ENCODE results near the gene SORCS2.
"Not testable (repeated sequence)": the region's sequence is repeated elsewhere in the genome, so short reads cannot be mapped to it uniquely, and the experiment has no call there.

Gene SORCS2

DNA sequence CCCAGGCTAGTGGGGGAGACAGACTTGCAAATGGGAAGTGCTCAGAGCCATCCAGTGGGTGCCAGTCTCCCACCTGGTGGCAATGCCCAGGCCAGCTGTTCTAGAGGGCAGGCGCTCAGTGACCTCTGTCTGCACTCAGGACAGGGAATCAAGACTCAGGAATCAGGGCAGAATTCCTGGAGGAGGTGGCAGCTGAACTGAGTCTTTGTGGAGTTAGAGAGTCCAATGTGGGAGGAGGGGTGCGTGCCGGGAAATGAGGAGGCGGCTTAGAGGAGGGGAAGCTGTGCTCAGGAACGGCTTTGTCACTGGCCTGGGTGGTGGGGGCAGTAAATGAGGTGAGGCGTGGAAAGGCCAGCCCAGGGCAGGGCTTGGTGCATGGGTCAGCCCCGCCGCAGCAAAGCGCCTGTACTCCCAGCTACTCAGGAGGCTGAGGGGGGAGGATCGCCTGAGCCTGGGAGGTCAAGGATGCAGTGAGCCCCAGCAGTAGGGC, 31.3 kb upstream of the SORCS2 start:
- DNase-seq, result no peak

DNA sequence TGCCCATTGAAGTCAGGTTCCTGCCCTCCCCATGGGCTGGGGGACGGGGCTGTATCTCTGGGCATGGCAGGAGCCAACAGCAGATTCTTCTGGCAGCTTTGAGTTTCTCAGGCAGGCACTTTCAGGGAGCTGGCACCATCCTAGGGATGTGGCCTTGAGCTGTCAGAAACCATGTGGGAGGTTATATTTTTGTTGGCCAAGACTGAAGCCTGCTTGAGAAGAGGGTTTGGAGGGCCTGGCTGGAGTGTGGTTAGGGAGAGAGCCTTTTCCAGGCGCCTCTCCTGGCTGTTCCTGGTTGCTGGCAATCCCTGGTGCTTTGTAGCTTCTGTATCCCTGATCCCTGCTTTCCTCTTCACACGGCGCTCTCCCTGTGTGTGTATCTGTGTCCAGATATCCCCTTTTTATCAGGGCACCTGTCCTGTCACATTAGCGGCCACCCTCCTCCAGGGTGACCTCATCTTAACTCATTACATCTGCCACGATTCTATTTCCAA, 30.6 kb upstream of the SORCS2 start:
- DNase-seq, result no peak

DNA sequence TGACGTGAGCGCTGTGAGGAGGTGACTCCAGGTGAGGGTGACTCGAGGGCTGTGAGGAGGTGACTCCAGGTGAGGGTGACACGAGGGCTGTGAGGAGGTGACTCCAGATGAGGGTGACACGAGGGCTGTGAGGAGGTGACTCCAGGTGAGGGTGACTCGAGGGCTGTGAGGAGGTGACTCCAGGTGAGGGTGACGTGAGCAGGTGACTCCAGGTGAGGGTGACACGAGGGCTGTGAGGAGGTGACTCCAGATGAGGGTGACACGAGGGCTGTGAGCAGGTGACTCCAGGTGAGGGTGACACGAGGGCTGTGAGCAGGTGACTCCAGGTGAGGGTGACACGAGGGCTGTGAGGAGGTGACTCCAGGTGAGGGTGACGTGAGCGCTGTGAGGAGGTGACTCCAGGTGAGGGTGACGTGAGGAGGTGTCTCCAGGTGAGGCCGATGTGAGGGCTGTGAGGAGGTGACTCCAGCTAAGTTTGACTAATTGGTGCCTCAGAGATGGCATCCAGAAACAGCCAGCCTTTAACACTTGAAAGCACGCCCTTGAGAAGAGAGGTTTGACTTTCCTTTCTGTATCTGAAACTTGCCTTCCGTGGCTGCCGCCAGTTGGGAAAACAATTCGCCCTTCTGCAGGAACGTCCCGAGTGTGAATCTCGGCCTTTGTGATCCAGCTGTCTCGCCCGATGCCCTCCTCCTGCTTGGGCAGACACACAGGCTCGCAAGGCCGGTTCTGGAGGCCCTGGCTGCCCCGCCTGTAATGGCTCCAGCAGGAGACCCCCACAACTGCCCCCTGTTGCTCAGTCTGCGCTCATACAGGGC, 27.1 kb upstream of the SORCS2 start:
- not testable (repeated sequence) for DNase-seq

DNA sequence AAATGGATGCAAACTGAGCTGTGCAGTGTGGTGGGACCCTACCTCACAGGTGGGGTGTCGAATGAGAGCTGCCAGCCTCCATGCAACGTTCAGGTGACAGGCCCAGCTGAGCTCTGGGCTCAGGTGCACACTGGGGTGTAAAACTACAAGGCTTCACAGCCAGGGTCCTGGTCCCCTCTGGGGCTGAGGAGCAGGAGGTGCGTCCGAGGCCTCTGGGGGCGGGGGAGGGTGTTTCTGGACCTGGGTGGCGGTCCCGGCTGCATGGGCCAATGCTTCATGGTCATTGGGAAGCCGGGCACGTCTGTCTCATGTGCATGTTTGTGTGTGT, 26.5 kb upstream of the SORCS2 start:
- DNase-seq, result no peak

DNA sequence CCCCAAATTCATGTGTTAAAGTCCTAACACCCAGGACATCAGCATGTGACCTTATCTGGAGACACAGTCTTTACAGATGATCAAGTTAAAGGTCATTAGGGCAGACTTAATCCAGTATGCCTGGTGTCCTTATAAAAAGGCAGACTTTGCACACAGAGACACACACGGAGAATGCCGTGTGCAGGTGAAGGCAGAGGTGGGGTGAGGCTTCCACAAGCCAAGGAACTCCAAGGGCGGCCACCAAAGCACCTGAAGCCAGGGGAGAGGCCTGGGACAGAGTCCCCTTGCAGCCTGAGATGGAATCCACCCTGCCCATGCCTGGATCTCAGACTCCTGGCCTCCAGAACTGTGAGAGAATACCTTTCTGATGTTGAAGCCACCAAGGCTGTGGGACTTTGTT, 26.1 kb upstream of the SORCS2 start:
- DNase-seq, result no peak

DNA sequence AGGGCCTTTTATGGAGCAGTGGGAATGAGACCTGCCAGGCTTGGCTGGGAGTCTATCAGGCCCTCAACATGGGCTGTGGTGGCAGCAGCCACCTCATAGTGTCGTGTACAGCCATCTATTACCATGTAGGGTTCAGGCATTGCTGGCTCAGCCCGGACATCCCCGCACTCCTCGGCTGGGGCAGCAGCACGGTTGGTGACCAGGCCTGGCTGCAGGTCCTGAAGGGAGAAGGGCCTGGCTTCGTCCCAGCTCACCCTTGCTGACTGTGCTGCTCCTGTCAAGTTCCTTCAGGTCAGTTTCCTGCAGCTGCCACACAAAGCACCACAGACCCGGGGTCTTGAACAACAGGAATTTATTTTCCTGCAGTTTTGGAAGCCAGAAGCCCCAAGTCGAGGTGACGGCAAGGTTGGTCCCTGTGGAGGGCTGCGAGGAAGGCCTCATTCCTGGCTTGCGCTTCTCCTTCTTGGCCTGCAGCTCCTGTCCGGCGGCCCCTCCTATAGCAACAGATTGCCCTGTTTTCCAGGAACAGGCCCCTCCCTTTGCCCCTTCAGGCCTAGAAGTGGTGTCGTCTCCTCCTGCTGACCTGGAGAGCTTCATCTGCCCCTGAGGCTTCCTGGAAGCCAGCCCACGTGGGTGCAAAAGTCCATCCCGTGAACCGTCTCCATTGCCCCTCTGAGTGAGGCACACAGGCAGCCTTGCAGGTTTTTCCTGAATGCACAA, 25.2 kb upstream of the SORCS2 start:
- DNase-seq, result no peak

DNA sequence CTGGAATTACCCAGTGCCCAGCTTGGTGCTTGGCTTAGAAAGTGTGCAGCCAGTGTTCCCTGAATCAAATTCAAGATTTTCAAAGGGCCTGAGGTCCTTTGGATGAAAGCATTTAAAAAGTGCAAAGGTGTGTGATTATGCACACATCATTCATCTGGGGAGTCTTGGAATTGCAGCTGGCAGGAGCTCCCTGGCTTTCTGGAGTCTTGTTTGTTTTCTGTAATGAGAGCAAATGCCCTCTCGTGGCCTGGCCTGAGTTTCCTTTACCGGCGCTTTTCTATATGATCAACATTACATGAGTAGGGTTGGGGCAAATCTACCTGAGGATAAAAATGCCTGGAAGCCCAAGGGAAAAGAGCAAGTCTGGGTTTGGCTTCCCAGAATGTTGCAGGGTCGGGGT, 24.6 kb upstream of the SORCS2 start:
- no peak for DNase-seq

DNA sequence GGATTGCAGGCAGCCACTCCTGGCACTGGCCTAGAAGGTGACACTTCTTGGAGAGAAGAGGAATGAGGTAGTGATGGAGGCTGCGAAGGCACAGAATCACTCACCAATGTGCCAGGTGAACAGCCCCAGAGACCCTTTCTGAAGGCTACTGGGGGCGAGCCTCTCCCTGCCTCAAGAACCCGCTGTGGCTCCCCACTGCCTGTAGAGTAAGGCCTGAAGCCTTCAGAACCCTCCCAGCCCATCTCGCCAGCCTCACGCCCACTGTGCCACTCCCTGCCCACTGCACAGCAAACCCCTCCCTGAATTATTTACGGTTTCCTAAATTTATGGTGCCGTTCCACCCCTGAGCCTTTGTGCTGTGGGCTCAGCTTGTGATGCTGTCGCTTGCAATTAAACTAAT, 24.2 kb upstream of the SORCS2 start:
- DNase-seq, result no peak

DNA sequence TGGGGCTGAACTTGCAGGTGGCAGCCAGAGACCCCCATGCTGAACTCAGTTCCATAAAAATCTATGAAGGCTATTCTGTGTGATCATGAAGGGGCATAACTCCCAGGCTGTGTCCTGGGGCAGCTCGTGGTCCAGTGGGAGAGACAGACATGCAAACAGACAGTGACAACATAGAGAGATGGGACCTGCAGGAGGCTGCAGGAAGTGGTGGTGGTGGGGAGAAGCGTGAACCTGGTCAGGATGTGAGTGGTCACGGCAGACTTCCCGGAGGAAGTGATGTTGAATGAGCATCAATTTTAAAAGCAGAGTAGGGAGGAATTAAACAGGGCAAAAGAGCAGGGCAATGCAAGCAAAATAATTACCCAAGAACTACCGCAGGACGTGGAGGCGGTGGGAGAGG, 23.2 kb upstream of the SORCS2 start:
- no peak for DNase-seq

DNA sequence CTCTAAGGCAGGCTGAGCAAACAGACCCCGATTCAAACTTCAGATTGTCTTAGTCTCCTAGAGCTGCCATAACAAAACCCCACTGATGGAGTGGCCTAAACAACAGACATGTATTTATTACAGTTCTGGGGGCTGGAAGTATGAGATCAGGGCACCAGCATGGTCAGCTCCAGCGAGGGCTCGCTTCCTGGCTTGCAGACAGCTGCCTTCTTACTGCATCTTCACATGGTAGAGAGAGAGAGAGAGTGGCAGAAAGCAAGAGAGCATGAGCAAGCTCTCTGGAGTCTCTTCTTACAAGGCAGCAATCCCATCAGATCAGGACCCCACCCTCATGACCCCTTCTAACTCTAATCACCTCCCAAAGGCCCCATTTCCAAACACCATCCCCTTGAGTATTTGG, 22.3 kb upstream of the SORCS2 start:
- DNase-seq, result no peak

DNA sequence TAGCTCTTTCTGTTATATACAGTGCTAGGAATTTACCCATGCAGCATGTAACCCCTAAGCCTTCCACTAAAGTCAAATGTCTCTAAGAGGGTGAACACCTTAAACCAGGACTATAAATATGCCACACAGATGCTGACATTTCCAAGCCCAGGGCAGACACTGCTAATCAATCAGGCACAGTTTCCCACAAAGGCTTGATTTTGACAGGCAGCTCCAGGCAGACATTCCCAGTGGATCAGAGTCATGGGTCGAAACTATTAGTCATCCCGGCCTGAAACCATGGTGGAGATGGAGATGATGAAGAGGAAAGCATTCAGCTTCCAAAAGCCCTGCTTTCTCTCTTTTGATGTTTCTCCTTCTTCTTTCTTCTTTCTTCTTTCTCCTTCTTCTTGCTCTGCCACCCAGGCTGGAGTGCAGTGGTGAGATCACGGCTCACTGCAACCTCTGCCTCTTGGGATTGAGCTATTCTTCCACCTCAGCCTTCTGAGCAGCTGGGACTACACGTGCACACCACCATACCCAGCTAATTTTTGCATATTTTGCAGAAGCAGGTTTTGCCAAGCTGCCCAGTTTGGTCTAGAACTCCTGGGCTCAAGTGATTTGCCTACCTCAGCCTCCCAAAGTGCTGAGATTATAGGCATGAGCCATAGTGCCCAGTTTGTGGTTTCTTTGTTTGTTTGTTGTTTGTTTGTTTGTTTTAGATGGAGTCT, 21.0 kb upstream of the SORCS2 start:
- no peak for DNase-seq

DNA sequence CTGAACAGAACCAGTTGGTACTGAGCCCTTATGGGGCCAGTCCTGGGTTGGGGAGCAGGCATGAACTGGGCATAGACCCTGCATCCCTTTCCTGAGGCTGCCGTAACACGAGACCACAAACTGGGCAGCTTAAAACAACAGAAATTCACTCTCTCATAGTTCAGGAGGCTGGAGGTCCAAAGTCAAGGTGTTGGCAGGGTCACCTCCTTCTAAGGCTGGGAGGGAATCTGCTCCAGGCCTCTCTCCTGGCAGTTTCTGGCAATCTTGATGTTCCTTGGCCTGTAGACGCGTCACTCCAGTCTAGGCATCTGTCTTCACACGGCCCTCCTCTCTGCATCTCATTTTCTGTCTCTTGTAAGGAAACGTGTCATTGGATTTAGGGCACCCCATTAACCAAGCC, 19.8 kb upstream of the SORCS2 start:
- DNase-seq, result no peak

DNA sequence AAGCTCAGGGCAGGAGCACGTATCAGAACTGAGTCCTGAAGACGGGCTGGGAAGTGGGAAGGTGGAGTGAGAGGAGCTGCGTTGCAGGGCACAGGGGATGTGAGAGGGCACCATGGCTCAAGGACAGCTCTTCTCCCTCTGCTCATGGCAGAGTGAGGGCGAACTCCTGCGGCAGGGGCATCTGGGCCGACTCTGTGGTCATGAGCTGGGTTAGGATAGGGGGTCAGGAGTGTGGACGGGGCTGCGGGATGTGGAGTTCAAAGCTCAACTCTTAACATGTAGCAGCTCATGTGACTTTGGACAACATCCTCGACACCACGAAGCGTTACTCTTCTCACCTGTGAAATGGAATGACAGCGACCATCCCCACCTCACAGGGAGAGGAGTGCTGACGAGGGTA, 19.4 kb upstream of the SORCS2 start:
- no peak for DNase-seq

DNA sequence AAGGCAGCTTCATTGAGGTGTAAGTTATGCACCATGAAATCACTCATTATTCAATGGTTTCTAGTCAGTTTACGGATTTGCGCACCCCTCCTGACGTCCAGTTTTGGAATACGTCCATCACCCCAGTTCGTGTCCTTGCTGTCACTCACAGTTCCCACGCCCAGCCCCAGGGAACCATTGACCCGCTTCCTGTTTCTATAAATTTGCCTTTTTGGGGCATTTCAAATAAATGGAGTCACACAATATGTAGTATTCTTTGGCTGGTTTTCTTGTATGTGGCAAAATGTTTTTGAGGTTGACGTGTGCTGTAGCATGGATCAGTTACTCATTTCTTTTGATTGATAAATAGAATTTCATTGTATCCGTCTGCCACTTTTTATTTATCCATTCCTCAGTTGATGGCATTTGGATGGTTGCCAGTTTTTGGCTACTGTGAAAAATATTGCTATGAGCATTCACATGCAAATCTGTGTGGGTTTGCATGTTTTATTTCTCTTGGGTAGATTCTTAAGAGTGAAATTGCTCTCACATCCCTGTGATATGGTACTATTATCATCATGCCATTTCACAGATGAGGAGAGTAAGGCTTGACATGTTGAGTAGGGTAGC, 18.4 kb upstream of the SORCS2 start:
- DNase-seq, result no peak

DNA sequence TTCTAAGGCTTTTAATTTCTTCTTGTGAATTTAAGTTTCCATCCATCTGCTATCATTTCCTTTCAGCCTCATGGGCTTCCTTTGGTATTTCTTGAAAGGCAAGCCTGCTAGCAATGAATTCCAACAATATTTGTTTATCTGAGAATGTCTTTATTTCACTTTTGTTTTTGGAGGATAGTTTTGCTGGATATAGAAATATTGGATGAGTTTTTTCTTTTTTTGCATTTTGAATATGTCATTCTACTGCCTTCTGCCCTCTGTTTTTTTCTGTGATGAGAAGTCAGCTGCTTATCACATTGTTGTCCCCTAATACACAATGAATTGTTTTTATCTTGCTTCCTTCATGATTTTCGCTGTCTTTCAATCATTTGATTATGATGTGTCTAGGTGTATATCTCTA, 13.2 kb upstream of the SORCS2 start:
- no peak for DNase-seq

DNA sequence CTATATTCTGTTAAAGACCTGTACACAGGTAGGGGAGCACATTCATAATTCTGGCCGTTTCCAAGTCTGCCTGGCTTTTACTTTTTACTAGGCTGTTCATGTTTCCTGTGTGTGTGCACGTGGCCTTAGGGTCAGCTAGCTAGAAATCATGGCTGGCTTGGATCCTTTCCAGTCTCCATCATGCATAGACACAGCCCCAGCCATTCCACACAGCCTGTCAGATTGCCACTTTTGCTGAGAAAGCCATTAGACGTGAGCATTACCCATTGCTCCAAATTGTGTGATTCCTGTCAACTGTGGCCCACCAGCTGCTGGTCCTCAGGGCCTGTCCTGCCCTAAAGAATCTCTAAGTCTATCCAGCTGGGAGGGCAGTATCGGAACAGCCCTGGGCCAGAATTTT, 11.4 kb upstream of the SORCS2 start:
- no peak for DNase-seq

DNA sequence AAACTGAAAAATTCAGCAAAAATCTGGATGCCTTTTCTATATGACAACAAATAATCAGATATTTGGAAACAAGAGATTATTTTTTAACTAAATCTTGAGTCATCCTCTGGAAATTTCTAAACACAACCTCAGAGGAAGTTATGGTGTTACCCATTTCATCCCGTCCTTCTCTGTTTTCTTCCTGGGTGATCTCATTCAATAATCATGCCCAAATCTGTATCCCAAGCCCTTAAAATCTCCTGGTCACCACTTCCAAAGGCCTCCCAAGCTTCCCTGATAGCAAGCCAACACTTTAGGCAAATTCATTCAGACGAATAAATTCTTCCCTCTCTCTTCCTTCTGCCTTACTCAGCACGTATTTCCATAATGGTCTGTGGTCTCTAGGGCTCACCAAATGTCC, 9.7 kb upstream of the SORCS2 start:
- DNase-seq, result no peak

DNA sequence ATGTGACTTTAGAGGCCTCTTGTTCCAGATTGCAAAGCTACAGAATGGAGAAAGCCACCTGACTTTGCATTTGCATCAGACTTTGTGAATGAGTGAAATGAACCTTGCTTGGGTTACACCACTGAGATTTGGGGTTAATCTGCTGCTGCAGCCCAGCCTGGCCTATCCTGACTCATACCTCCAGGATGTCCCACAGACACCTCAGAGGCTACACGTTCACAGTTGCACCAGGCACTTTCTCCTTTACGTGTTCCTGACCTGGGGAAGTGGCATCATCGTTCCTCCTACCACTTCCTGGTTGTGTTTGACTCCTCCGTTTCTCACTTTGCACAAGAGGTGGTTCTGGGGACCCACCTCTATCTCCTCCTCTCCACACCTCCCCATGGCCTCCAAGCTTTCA, 9.2 kb upstream of the SORCS2 start:
- DNase-seq, result peak; percentile 75

DNA sequence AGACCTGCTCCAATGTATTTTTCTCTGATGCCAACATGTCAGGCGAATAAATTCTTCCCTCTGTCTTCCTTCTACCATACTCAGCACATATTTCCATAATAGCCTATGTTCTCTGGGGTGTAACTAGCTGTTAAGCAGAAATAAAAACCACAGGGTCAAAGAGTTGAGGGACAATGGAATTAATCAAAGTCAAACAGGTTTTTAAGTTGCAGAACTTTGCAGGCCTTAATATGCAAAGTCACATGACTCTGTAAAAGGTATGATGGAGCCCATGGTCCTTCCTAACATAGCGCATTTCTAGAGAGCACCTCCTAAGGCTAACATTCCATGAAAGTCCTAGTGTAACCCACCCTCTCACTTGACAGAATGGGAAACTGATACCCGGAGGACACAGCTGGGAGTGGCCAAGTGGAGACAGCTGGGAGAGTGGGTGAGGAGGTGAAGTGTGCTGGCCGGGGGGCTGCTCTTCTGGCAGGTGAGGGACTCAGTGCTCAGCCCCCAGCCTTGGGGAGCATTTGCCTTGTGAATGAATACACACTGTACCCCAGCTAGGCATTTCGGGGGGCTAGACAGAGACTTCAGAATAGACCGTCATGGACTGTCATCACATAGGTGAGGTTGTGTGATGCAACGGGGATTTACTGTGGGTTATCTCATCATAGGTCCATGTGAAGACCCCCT, 8.4 kb upstream of the SORCS2 start:
- no peak for DNase-seq

DNA sequence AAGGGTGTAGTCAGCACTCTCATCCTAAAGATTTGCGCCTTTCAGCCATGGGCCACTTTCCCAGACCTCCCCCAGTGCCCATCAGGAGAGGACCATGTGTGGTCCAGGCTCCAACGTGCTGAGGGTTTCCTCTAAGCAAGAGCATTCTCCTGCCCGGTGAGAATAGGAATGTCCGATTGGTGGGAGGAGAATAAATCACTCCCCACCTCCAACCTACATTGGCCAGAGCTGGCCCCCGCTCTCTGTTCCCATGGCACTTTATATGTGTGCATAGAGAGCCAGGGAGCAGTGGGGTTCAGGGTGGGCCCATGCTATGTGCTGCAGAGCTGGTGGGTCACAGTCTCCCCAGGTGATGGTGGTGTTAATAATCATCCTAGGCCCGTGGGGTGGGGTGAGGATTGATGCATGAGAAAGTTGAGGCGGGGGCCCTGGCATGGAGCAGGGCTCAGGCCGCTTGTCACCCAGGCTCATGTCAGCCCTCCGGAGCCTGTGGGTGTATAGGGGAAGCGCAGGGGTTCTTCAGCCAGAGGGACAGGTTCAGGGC, 6.8 kb upstream of the SORCS2 start:
- DNase-seq, result no peak

DNA sequence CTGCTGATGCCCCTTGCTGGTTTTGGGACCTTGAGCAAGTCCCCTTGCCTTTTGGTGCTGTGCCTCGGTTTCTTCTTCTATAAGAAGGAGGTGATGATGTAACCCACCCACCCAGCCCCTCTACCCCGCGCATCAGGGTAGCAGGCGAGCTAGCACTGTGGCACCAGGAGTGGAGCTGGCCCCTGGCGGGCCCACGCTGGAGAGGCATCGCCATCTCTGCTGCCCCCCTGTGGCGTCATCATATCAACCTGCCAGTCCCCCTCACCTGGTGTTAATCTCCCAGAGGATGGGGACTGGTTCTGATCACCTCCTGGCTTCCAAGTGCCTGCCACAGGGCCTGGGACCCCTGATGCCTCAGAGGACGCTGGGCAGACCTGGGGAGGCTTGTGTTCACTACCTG, 6.3 kb upstream of the SORCS2 start:
- peak; percentile 13 for DNase-seq

DNA sequence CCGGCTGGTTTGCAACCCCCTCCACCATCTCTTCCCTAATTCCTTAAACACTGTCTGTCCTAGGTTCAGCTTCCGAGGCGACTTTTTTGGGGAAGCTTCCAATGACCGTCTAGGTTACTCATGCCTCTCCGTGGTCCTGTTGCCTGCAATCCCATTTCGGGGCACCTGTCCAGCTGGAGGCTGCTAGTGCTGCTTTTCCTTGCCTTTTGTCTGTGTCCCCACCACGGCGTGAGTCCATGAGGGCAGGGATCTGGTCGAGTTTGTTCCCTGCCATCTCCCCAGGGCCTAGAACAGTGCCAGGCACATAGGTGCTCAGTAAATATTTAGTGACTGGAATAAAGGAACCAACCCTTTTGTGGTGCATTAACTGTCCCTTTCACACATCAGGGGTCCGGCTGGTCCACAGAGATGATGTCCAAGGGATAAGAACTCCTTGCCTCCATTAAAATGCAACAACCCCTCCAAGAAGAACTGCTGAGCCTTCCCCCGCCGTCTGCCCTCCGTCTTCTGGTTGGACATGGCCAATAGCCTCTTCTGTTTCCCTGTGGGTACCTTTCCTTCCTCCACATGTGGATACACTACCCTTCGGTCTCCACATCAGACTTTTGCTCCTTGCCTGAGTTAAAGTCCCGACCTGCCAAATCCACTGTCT, 5.7 kb upstream of the SORCS2 start:
- no peak for DNase-seq

Measured in NK-92 treated with Interleukin-12 subunit alpha and Interleukin-12 subunit beta, amount 100 ng/mL, for 24 hours (cell line).